HG02943 (cell line): Measurements from ENCODE around the gene GZMM.

ENCODE experiments used
- ATAC-seq: cut with Tn5 transposase; IDR thresholded peaks from one replicate; pipeline ENCODE4 v1.9.1; 2021; ENCODE audit warnings: mild to moderate bottlenecking, low read depth, moderate library complexity; ENCODE audit not compliant: unreplicated experiment

Gene GZMM

DNA sequence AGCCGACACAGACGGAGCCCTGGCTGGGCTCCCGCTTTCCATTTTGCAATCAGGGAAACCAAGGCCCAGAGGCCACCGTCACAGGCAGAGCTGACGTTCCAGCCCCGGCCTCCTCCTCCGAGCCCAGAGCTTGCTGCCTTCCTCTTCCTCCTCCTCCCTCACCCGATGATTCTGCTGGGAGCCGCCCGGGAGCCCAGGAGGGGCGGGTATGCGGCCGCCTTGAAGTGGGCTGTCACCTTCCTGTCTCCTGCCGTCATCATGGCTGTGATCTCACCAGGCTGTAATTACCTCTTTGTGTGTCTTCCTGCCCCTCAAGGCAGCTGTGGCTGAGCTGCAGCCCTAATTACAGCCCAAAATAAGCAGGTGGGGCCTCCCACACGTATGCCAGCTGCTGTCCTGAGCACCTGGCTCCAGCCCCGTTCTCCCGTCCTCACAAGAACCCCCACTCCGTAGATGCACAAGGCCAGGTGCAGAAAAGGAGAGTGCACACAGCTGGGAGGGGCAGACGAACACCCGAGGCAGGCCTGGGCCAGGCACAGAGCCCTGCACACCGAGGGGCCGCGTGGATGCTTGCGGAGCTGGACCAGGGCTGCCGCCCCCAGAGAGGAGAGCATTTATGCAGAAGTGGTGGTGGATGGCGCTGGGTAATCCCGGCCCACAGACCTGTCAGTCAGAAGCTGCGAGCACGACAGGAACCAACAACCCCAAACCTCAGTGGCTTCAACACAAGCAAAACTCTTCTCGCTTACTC lies 32.6 kb upstream of the GZMM start:
- no peak for ATAC-seq

DNA sequence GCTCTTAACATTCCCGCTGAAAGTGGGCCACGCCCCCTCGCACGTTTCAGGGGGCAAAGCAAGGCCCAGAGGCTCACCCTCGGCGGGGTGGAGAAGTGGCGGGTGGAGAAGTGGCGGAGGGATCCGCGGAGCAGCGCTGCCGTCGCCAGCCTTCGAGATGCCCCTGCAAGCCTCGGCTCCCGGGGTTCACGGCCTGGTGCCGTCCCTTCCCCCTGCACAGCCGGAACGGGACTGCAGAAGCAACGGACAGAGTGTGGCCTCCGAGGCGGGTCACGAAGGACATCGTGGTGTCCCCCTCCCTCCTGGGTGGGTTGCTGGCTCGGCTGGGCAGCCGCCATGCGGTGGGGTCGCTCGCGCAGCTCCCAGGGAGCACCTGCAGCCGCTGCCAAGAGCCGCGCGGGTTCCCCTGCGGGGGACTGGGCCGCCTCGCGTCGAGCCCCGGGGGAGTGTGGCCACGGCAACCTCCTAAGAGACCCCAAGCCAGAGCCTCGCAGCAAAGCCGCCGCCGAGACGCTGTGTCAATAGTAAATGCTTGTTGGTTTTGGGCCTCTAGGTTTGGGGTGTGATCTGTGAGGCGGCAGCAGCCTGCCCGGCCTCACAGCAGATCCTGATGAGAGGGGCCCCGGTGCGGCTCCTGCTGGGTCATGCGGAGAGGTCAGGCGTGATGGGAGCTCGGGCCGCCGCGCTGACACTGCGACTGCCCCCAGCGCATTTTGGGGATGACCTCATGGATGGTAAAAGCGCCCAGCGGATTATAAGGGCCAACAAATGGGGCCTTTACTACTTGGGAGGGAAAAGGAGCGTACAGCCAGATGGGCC lies 31.1 kb upstream of the GZMM start:
- ATAC-seq: no peak

DNA sequence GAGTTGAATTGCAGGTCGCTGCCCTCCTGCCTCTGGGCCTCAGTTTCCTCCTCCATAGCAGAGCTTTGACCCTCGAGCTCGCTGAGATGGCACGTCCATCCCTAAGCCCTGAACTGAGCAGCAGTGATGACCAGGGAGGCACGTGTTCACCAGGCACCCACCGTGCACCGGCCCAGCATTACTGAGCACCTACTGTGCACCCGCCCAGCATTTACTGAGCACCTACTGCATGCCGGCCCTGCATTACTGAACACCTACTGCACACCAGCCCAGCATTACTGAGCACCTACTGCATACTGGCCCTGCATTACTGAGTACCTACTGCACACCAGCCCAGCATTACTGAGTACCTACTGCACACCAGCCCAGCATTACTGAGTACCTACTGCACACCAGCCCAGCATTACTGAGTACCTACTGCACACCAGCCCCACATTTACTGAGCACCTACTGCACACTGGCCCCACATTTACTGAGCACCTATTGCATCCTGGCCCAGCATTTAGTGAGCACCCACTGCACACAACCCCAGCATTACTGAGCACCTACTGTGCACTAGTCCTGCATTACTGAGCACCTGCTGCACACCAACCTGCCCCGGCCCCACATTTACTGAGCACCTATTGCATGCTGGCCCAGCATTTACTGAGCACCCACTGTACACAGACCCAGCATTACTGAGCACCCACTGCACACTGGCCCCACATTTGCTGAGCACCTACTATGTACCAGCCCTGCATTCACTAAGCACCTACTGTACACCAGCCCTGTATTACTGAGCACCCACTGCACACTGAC lies 30.3 kb upstream of the GZMM start:
- no peak for ATAC-seq

DNA sequence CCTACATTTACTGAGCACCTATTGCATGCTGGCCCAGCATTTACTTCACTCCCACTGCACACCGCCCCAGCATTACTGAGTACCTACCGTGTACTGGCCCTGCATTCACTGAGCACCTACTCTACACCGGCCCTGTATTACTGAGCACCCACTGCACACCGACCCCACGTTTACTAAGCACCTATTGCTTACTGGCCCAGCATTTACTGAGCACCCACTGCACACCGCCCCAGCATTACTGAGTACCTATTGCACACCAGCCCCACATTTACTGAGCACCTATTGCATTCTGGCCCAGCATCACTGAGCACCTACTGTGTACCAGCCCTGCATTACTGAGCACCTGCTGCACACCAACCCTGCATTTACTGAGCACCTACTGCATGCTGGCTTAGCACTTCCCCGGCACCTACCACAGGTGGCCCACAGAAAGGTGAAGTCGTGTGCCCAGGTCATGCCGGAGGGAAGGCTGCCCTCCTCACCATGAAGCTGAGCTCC lies 29.6 kb upstream of the GZMM start:
- no peak for ATAC-seq

DNA sequence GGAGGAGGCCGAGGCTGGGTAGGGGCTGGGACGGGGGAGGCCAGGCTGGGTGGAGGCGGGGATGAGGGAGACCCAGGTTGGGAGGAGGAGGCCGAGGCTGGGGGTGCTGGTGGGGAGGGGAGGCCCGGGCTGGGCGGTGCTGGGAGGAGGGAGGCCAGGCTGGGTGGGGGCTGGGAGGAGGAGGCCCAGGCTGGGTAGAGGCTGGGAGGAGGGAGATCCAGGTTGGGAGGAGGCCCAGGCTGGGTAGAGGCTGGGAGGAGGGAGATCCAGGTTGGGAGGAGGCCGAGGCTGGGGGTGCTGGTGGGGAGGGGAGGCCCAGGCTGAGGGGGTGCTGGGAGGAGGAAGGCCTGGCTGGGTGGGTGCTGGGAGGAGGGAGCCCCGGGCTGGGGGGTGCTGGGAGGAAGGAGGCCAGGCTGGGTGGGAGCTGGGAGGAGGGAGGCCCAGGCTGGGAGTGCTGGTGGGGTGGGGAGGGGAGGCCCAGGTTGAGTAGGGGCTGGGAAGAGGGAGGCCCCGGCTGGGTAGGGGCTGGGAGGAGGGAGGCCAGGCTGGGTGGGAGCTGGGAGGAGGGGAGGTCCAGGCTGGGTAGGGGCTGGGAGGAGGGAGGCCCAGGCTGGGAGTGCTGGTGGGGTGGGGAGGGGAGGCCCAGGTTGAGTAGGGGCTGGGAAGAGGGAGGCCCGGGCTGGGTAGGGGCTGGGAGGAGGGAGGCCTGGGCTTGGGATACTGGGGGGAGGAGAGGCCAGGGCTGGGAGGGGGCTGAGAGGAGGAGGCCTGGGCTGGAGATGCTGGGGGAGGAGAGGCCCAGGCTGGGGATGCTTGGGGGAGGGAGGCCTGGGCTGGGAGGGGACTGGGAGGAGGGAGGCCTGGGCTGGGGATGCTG lies 25.9 kb upstream of the GZMM start:
- no peak for ATAC-seq

DNA sequence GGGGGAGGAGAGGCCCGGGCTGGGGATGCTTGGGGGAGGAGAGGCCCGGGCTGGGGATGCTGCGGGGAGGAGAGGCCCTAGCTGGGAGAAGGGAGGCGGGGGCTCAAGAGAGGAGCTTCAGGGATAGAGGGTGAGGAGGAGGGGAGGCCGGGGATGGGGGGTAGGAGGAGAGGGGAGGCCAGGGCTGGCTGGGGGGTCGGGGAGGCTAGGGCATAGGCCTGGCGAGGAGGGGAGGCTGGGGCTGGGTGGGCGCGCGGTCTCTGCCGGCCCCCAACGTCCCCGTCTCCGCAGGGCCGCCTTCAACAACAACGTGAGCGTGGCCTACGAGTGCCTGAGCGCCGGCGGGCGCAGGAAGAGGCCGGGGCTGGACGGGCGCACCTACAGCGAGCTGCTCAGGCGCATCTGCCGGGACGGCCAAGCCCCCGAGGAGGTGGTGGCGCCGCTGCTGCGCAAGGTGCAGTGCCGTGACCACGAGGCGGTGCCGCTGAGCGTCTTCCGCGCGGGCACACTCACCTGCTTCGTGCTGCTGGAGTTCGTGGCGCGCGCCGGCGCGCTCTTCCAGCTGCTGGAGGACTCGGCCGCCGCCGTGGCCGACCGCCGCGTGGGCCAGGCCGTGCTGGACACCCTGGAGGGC lies 25.1 kb upstream of the GZMM start:
- ATAC-seq: no peak

GRCh38 chr19:519449-519865 lies 24.4 kb upstream of the GZMM start:
- ATAC-seq: no peak

DNA sequence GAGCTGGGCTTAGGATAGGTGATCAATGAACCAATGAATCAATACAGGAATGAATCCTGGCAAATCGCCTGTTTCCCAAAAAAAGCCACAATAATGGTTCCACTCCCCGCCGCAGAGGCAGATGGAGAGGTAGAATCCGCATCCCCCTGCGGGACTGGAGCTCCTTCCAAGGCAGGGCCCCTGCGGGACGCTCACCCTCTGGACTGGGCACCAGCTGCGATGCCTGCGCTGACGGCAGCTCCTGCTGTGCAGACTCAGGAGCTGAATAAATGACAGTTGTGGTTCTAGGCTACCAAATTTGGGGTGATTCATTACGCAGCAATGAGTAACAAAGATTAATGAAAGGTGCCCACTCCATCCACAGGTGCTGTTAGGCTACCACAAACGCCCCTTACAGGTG lies 21.1 kb upstream of the GZMM start:
- ATAC-seq: no peak

DNA sequence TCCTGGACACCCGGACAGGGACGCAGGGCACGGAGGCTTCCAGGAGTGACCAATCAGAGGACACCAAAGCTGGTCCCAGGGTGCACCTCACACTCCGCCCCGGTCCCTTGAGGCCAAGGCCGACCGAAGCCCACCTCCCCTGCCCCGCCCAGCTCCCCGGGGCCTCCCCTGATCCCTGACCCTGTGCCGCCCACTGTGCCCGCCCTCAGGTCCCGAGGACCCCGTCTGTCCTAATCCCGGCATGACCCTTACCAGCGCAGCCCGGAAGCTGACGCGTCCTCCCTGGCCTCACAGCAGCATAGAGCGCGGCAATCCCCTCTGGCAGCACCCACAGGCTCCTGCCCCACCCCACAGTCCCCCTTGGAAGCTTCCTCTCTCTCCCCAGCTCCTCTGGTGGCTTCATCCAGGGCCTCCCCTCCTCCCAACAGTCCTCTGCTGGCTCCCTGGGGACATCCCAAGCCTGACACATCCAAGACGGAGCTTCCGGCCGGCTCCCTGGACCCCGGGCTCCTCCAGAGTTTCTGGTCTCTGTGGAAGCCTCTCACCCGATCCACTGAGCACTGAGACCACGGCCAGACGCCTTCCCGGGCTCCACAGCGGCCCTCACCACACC lies 19.7 kb upstream of the GZMM start:
- no peak for ATAC-seq

DNA sequence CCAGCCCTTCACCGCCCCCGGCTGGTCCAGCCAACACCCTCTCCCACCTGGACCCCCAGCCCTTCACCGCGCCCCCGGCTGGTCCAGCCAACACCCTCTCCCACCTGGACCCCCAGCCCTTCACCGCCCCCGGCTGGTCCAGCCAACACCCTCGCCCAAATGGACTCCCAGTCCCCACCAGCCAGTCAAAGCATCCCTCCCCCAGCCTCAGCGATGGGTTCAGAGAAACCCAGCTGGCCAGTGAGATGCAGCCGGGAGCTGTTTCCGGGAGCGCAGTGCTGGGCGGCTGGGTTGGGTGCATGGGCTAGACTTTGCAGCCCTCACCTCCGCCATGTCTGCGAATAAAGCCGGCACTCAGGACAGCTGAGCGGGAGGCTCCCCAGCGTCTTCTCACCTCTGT lies 18.8 kb upstream of the GZMM start:
- no peak for ATAC-seq

GRCh38 chr19:525857-526419 lies 17.9 kb upstream of the GZMM start:
- ATAC-seq: no peak

DNA sequence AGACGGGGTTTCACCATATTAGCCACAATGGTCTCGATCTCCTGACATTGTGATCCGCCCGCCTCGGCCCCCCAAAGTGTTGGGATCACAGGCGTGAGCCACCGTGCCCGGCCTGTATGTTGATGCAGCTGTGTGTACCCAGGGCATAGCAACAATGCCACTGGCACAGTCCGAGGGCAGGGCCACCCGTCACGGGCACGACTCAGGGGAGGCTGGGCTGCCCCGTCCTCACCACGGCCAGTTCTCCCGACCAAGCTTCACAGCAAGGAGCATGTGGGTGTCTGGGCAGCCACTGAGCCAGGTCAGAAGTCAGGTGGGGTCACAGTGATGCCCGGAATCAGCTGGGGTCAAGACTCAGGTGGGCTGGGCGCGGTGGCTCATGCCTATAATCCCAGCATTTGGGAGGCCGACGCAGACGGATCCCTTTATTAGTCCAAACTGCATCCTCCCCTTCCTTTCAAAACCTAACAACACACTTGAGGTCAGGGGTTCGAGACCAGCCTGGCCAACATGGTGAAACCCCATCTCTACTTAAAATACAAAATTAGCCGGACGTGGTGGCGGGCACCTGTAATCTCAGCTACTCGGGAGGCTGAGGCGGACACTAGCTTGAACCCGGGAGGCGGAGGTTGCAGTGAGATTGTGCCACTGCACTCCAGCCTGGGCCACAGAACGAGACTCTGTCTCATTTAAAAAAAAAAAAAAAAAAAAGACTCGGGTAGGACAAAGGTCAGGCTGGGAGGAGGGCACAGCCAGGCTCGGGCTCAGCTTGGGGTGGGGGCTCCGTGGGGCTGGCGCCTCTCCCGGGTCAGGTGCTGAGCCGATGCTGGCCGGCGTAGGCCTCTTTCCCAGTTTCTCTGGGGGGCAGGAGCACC lies 13.5 kb upstream of the GZMM start:
- ATAC-seq: no peak

GRCh38 chr19:531009-531752 lies 12.7 kb upstream of the GZMM start:
- ATAC-seq: peak; percentile 53

GRCh38 chr19:531753-532560 lies 11.9 kb upstream of the GZMM start, which contains the start of gene CDC34:
CDC34 (plus strand) TSS chr19:531760; CDS start chr19:531932, 172 bp downstream.
- ATAC-seq: peak; percentile 34

DNA sequence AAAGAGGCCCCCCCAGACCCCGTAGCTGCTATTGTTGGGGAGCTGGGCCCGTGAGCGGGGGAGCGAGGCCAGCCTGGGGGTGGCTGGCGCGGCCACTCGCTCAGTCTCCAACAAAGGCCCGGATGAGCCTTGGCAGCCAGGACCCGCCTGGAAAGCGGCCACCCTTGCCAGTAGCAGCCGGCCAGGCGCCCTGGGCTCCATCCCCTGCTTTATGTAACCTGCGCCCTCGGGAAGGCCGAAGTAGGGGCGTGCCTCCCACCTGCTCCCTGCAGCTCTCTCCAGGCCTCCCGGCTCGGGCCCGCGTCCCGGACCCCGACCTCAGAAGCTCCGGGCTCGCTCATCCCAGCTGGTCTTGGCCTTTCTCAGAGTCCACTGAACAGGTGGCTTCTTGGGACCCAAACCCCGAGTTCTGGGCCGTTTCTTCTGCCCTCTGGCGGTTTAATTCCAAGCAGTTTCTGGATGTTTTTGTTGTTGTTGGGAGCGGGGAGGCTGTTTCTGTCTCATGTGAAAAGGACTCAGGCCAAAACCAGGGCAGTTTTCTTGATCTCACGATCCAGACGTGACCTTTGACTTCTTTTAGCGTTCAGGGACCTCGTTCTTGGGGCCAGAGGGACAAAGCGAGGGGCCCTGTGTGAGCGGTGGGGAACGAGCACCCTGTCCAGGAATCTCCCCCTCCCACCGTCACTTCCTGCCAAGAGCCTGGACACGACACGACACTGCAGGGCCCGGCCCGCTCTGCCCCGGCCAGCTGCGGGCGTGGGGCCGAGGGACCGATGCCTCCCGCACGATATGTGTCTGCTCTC lies 11.1 kb upstream of the GZMM start:
- no peak for ATAC-seq
